ENCODE data around the gene TMEM266.

DNA sequence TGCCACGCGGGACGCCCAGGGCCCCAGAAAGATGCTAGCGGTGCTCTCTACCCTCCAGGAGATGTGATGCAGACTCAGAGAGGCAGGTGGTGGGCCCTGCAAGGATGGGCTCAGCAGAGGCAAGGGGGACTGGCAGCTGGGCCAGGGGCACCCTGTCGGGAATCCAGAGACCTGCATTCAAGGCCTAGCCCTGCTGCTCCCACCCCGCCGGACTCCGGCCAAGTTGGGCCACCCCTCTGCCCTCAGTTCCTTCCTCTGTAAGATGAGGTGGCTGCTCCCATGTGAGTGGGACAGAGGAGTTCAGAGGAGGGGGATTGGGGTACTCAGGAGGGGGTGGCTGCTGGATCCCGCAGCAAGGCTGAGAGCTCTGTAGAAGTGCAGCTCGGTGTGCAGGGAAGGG lies 116.3 kb downstream of the TMEM266 start:
- TF ChIP-seq POLR2A (IDR thresholded peaks at IDR 0.05) = no peak
- TF ChIP-seq POLR2AphosphoS5 (IDR thresholded peaks at IDR 0.05) = no peak
- TF ChIP-seq, protein P1, sequence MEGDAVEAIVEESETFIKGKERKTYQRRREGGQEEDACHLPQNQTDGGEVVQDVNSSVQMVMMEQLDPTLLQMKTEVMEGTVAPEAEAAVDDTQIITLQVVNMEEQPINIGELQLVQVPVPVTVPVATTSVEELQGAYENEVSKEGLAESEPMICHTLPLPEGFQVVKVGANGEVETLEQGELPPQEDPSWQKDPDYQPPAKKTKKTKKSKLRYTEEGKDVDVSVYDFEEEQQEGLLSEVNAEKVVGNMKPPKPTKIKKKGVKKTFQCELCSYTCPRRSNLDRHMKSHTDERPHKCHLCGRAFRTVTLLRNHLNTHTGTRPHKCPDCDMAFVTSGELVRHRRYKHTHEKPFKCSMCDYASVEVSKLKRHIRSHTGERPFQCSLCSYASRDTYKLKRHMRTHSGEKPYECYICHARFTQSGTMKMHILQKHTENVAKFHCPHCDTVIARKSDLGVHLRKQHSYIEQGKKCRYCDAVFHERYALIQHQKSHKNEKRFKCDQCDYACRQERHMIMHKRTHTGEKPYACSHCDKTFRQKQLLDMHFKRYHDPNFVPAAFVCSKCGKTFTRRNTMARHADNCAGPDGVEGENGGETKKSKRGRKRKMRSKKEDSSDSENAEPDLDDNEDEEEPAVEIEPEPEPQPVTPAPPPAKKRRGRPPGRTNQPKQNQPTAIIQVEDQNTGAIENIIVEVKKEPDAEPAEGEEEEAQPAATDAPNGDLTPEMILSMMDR (IDR thresholded peaks at IDR 0.05) = no peak

Measured in suprapubic skin (tissue), 4 donors.